SK-N-MC (cell line): ENCODE data around the gene SCTR.

ENCODE experiments used
- DNase-seq: peaks from one replicate; pipeline ENCODE4 v3.0.0-alpha.2; 2011; ENCODE audit warnings: low read depth, low spot score
- H3K27ac ChIP-seq: fragments of 200-600 bp; sonication (generic); 2 replicates; pipeline ENCODE4 v1.5.1; 2016; ENCODE audit warnings: mixed run types
- H3K36me3 ChIP-seq: fragments of 200-600 bp; sonication (generic); 2 replicates; pipeline ENCODE4 v1.6.1; 2017; ENCODE audit warnings: antibody characterized with exemption, low read length, mixed read lengths; ENCODE audit not compliant: insufficient read depth
- H3K4me3 ChIP-seq: fragments of 200-600 bp; sonication (generic); 2 replicates; pipeline ENCODE4 v1.5.1; 2016
- H3K9ac ChIP-seq: fragments of 200-600 bp; sonication (generic); 2 replicates; pipeline ENCODE4 v1.8.0; 2017; ENCODE audit warnings: mixed run types, mixed read lengths; ENCODE audit not compliant: insufficient read length
- H3K9me3 ChIP-seq: fragments of 200-600 bp; sonication (generic); 2 replicates; pipeline ENCODE4 v1.6.1; 2017; ENCODE audit warnings: low read depth, mild to moderate bottlenecking, antibody characterized with exemption, low read length, moderate library complexity, mixed read lengths
- EZH2 ChIP-seq: fragments of 200-600 bp; sonication (generic); IDR thresholded peaks from one replicate; pipeline ENCODE4 v1.6.1; 2017; ENCODE audit warnings: antibody characterized with exemption
- FOXP2 ChIP-seq: optimal IDR thresholded peaks from 2 replicates; pipeline ENCODE3; 2011; ENCODE audit warnings: mild to moderate bottlenecking, moderate library complexity; ENCODE audit not compliant: insufficient read depth; ENCODE audit errors: extremely low read length, control extremely low read depth
- POLR2AphosphoS5 ChIP-seq: IDR thresholded peaks from 2 replicates; pipeline ENCODE4 v1.6.1; 2012; ENCODE audit warnings: mild to moderate bottlenecking, low read depth, low read length, borderline replicate concordance

Gene SCTR

GRCh38 chr2:119482481-119483394 is 41.5 kb downstream of the SCTR start:
- no peak overlapping the region for H3K9ac ChIP-seq
- no peak overlapping the region for H3K4me3 ChIP-seq
- H3K27ac ChIP-seq, result no peak overlapping the region
- TF ChIP-seq FOXP2 (no peak), POLR2AphosphoS5 (no peak), EZH2 (no peak)
- H3K36me3 ChIP-seq, result no peaks in the 10 kb centered on the region
- DNase-seq, result no peak
- no peaks in the 10 kb centered on the region for H3K9me3 ChIP-seq

- H3K4me3 ChIP-seq, result no peak overlapping the region
- no peaks in the 10 kb centered on the region for H3K36me3 ChIP-seq
- TF ChIP-seq FOXP2 (no peak), POLR2AphosphoS5 (no peak)
- DNase-seq, result no peak
- H3K27ac ChIP-seq, result no peak overlapping the region
- no peaks in the 10 kb centered on the region for H3K9me3 ChIP-seq
- no peak overlapping the region for H3K9ac ChIP-seq
Measured at GRCh38 chr2:119481501-119482455, 42.5 kb downstream of the SCTR start.

GRCh38 chr2:119480718-119481142 is 43.6 kb downstream of the SCTR start:
- H3K27ac ChIP-seq, result no peak overlapping the region
- no peaks in the 10 kb centered on the region for H3K36me3 ChIP-seq
- no peak overlapping the region for H3K4me3 ChIP-seq
- H3K9me3 ChIP-seq, result no peaks in the 10 kb centered on the region
- TF ChIP-seq EZH2, result no peak
- TF ChIP-seq FOXP2, result no peak
- TF ChIP-seq POLR2AphosphoS5, result no peak
- no peak overlapping the region for H3K9ac ChIP-seq
- DNase-seq, result no peak

- Histone ChIP-seq H3K4me3 (no peak overlapping the region), H3K9ac (no peak overlapping the region), H3K9me3 (no peaks in the 10 kb centered on the region), H3K27ac (no peak overlapping the region), H3K36me3 (no peaks in the 10 kb centered on the region)
- no peak for DNase-seq
- TF ChIP-seq EZH2, result no peak
- TF ChIP-seq POLR2AphosphoS5, result no peak
- TF ChIP-seq FOXP2, result no peak
Measured at GRCh38 chr2:119480184-119480583, 44.1 kb downstream of the SCTR start.

GRCh38 chr2:119478978-119479295 is 45.3 kb downstream of the SCTR start:
- TF ChIP-seq FOXP2 (no peak), POLR2AphosphoS5 (no peak), EZH2 (no peak)
- Histone ChIP-seq H3K4me3 (no peak overlapping the region), H3K27ac (no peak overlapping the region)

GRCh38 chr2:119478188-119478977 is 45.9 kb downstream of the SCTR start:
- Histone ChIP-seq H3K9me3 (no peaks in the 10 kb centered on the region), H3K4me3 (no peak overlapping the region), H3K27ac (no peak overlapping the region), H3K9ac (no peak overlapping the region), H3K36me3 (no peaks in the 10 kb centered on the region)
- DNase-seq, result no peak
- no peak for TF ChIP-seq EZH2
- TF ChIP-seq POLR2AphosphoS5, result no peak
- no peak for TF ChIP-seq FOXP2

More at GRCh38 chr2:119478978-119479295, 45.3 kb downstream of the SCTR start:
- no peak for DNase-seq
- Histone ChIP-seq H3K36me3 (no peaks in the 10 kb centered on the region), H3K9ac (no peak overlapping the region), H3K9me3 (no peaks in the 10 kb centered on the region)

- no peak for DNase-seq
- Histone ChIP-seq H3K4me3 (no peak overlapping the region), H3K36me3 (no peaks in the 10 kb centered on the region), H3K9ac (no peak overlapping the region), H3K27ac (no peak overlapping the region), H3K9me3 (no peaks in the 10 kb centered on the region)
- no peak for TF ChIP-seq FOXP2
- no peak for TF ChIP-seq POLR2AphosphoS5
- TF ChIP-seq EZH2, result no peak
Measured at GRCh38 chr2:119477113-119477505, 47.2 kb downstream of the SCTR start.

- H3K9ac ChIP-seq, result no peak overlapping the region
- no peaks in the 10 kb centered on the region for H3K36me3 ChIP-seq
- H3K27ac ChIP-seq, result no peak overlapping the region
- no peak for DNase-seq
- TF ChIP-seq EZH2, result no peak
- no peak for TF ChIP-seq FOXP2
- TF ChIP-seq POLR2AphosphoS5, result no peak
- H3K9me3 ChIP-seq, result no peaks in the 10 kb centered on the region
- no peak overlapping the region for H3K4me3 ChIP-seq
Measured at GRCh38 chr2:119476301-119477112, 47.8 kb downstream of the SCTR start.
